ENCODE measurements around the gene FKBP1A.

GRCh38 chr20:1362484-1362883 lies 30.4 kb downstream of the FKBP1A start:
- TF ChIP-seq POLR2A (IDR thresholded peaks at IDR 0.05) (no peak), EP300 (IDR thresholded peaks at IDR 0.05) (no peak)
